K562 (cell line): ENCODE measurements around the gene NTF4. TPM values are rescaled to one million over a fixed set of nuclear protein-coding genes. Genes with fewer than 3 reads are reported as not detected.
A peak's percentile ranks its signal among the peaks of the same experiment; 100 is the strongest.

Source experiments
- ATAC-seq: fragments of 200-7000 bp; cut with Tn5 transposase; 3 replicates; pipeline ENCODE4 v1.9.1; 2020; ENCODE audit warnings: moderate library complexity
- BruUV-seq: library from RNA; stranded (reverse); fragments of 400-500 nt; replicated peaks from 2 replicates; lab custom pipeline; 2021; lab: Mats Ljungman, UMichigan
- CTCF ChIA-PET: fragments of 300-600 bp; formaldehyde crosslinking; extraction: SDS; loops from one replicate; lab custom pipeline; 2021; ENCODE audit warnings: low intra/inter-chr PET ratio; lab: Yijun Ruan, JAX
- POLR2A ChIA-PET: fragments of 300-600, 350-650 bp; sonication (Branson Sonifier 250); formaldehyde crosslinking; extraction: SDS; loops from one replicate; lab custom pipeline; 2021; ENCODE audit warnings: antibody characterized with exemption, inconsistent platforms; lab: Yijun Ruan, JAX
- DNase-seq, 4 experiments: peaks; one replicate each; pipeline versions ENCODE4 v3.0.0 to v3.0.0-alpha.2; 2011 to 2018; ENCODE audit warnings: low spot score in 3 of 4, mixed read lengths in 3 of 4; ENCODE audit errors: extremely low read depth in 1 of 4
- FAIRE-seq: peaks from 2 replicates; lab custom pipeline; 2011; peaks lifted over from hg19 to GRCh38; lab: Jason Lieb, UNC
- H2AFZ ChIP-seq: 2 replicates; pipeline ENCODE4 v1.6.0; 2011; ENCODE audit warnings: low read depth, low read length, control low read depth, inconsistent platforms
- H3K27ac ChIP-seq: fragments of 200-600 bp; 3 replicates; pipeline ENCODE4 v1.8.0; 2011; ENCODE audit warnings: low read depth, mild to moderate bottlenecking, control low read depth, inconsistent platforms, low read length, moderate library complexity, mixed read lengths; ENCODE audit errors: extremely low read depth
- H3K27me3 ChIP-seq, 2 experiments: fragments of 300-600 bp in 1 of 2; 2 replicates in 1 of 2; 3 replicates in 1 of 2; pipeline versions ENCODE4 v1.6.0 to v1.8.0; 2011; ENCODE audit warnings: inconsistent platforms in 2 of 2, low read length in 2 of 2, mild to moderate bottlenecking in 1 of 2, mixed read lengths in 1 of 2, moderate library complexity in 1 of 2; ENCODE audit not compliant: control insufficient read depth in 2 of 2, insufficient read depth in 2 of 2
- H3K36me3 ChIP-seq: fragments of 300-600 bp; 3 replicates; pipeline ENCODE4 v1.8.0; 2011; ENCODE audit warnings: mild to moderate bottlenecking, low read length, inconsistent platforms; ENCODE audit not compliant: control insufficient read depth, insufficient read depth
- H3K4me1 ChIP-seq, 2 experiments: fragments of 200-600 bp in 1 of 2; replicated peaks in 1 of 2; 2 replicates in 1 of 2; 3 replicates in 1 of 2; pipeline versions ENCODE4 v1.5.1 to v1.8.0; 2011; ENCODE audit warnings: inconsistent platforms in 2 of 2, low read length in 2 of 2, mild to moderate bottlenecking in 1 of 2, mixed read lengths in 1 of 2, moderate library complexity in 1 of 2; ENCODE audit not compliant: control insufficient read depth in 2 of 2, insufficient read depth in 2 of 2
- H3K4me2 ChIP-seq: 2 replicates; pipeline ENCODE4 v1.6.1; 2011; ENCODE audit warnings: low read length, control low read depth, inconsistent platforms, mixed read lengths; ENCODE audit not compliant: insufficient read depth
- H3K4me3 ChIP-seq: fragments of 200-600 bp; sonication (generic), shearing (Covaris generic); 2 replicates; pipeline ENCODE4 v1.5.1; 2016; ENCODE audit warnings: control low read depth, inconsistent platforms
- H3K79me2 ChIP-seq: fragments of 200-600 bp; 3 replicates; pipeline ENCODE4 v1.8.0; 2011; ENCODE audit warnings: low read length, inconsistent platforms; ENCODE audit not compliant: control insufficient read depth, insufficient read depth
- H3K9ac ChIP-seq, 2 experiments: 2 replicates each; pipeline versions ENCODE4 v1.6.0 to v1.6.1; 2011; ENCODE audit warnings: low read depth in 2 of 2, low read length in 2 of 2, control low read depth in 1 of 2, inconsistent platforms in 1 of 2, mild to moderate bottlenecking in 1 of 2, mixed read lengths in 1 of 2; ENCODE audit not compliant: insufficient read depth in 1 of 2
- H3K9me1 ChIP-seq: one replicate; pipeline ENCODE4 v1.6.0; 2011; ENCODE audit warnings: inconsistent platforms, mild to moderate bottlenecking, low read length, moderate library complexity; ENCODE audit not compliant: control insufficient read depth, insufficient read depth
- H3K9me3 ChIP-seq: replicated peaks from 2 replicates; pipeline ENCODE4 v1.5.1; 2011; ENCODE audit warnings: low read depth, low read length, inconsistent platforms; ENCODE audit not compliant: control insufficient read depth, insufficient read depth
- H4K20me1 ChIP-seq: replicated peaks from 2 replicates; pipeline ENCODE4 v1.6.1; 2011; ENCODE audit warnings: low read length, inconsistent platforms, mixed read lengths; ENCODE audit not compliant: control insufficient read depth, insufficient read depth
- CGGBP1 ChIP-seq: fragments of 250-450 bp; sonication (Bioruptor Pico); IDR thresholded peaks from 2 replicates; pipeline ENCODE4 v1.9.0; 2021; ENCODE audit warnings: mild to moderate bottlenecking
- KDM1A ChIP-seq, 2 experiments: fragments of 450-650 bp; IDR thresholded peaks; 2 replicates each; pipeline ENCODE4 v1.6.1; 2016; ENCODE audit warnings: mild to moderate bottlenecking in 2 of 2
- KDM2B ChIP-seq: fragments of 250-450 bp; sonication (Bioruptor Pico); IDR thresholded peaks from 2 replicates; pipeline ENCODE4 v1.8.0; 2021; ENCODE audit warnings: mild to moderate bottlenecking, moderate library complexity
- MCM7 ChIP-seq, 2 experiments: fragments of 450-650 bp; IDR thresholded peaks; 2 replicates each; pipeline ENCODE4 v1.6.1; 2016 to 2018
- PCBP1 ChIP-seq: fragments of 200-400 bp; formaldehyde crosslinking; IDR thresholded peaks from 2 replicates; pipeline ENCODE4 v1.6.1; 2018; ENCODE audit warnings: mild to moderate bottlenecking, low read depth, low read length; ENCODE audit not compliant: poor library complexity, severe bottlenecking
- SP1 ChIP-seq: sonication (generic); formaldehyde crosslinking; IDR thresholded peaks from 2 replicates; pipeline ENCODE4 v1.8.1; 2022; ENCODE audit warnings: mild to moderate bottlenecking, missing genetic modification reagents
- TFAP4 ChIP-seq: sonication (generic); formaldehyde crosslinking; IDR thresholded peaks from 2 replicates; pipeline ENCODE4 v1.8.0; 2022; ENCODE audit warnings: missing genetic modification reagents, mild to moderate bottlenecking, moderate library complexity, borderline replicate concordance
- WGBS: fragments of 100-300 bp; shearing (Covaris generic); methylation state at CpG from one replicate; pipeline ENCODE4 v1.1.6; 2016; ENCODE audit warnings: low coverage, mixed read lengths; ENCODE audit not compliant: insufficient coverage; ENCODE audit errors: missing lambda C conversion rate; 5-methylcytosine and 5-hydroxymethylcytosine counted together
- in situ Hi-C: fragments of 300-500 bp; cut with MboI; formaldehyde crosslinking; loops from 4 replicates; pipeline ENCODE4 v1.15.0; 2018; ENCODE audit warnings: inconsistent platforms, mixed read lengths
- intact Hi-C: fragments of 100-400 bp; cut with micrococcal nuclease; formaldehyde crosslinking; loops from 2 replicates; pipeline ENCODE4 v1.14.2; 2022
- polyA plus RNA-seq, 8 experiments: library from polyadenylated mRNA; depleted of rRNA in 4 of 8; stranded (reverse) in 5 of 8; unstranded in 3 of 8; fragments of >200 nt; fragmentation: Nextera tagmentation in 2 of 8; fragmentation: Illumina TruSeq in 1 of 8; extraction: Ambion mirVana in 2 of 8; extraction: Trizol in 1 of 8; gene quantifications; 2 replicates each; pipeline versions ENCODE4 v1.2.1 to v1.2.3, GENCODE V29; 2011 to 2014; ENCODE audit warnings: inconsistent platforms in 1 of 8, missing spikeins in 1 of 8
- total RNA-seq, 7 experiments: library from RNA; depleted of rRNA in 6 of 7; stranded (reverse); fragments of >200 nt in 6 of 7; fragmentation: Illumina TruSeq in 2 of 7; extraction: Trizol in 2 of 7; gene quantifications; 2 replicates each; pipeline versions ENCODE4 v1.2.1 to v1.2.3, GENCODE V29; 2011 to 2021; ENCODE audit warnings: low replicate concordance in 1 of 7

NTF4 gene
- total and polyA plus RNA-seq, 9 of the 15 experiments (the other 6 are each of a cell fraction or from before 2014, with no cell fraction given), result not detected

GRCh38 chr19:49057636-49058234, 6.9 kb downstream of the NTF4 start, which contains the start of gene CGB7:
TSS of gene CGB7 (minus strand) at chr19:49057749. CDS start at chr19:49055375, 2,374 bp downstream.
- ATAC-seq (peak; percentile 60), DNase-seq (peak; percentile 53 to 79 (median 68)), FAIRE-seq (no peak)
- in situ Hi-C loops (no loop called here), intact Hi-C loops (no loop called here)
- Histone ChIP-seq H3K27me3 (peaks cover 17 to 58% of the 10 kb centered on the region in 2 experiments; a peak in 3 of 5 replicates), H3K9ac (peak within 1 kb of the TSS in 1 of 2 experiments; percentile 91; a peak in 3 of 4 replicates), H3K9me3 (no peaks in the 10 kb centered on the region), H3K4me1 (peaks cover 2 to 34% of the 10 kb centered on the region in 2 experiments; a peak in 3 of 5 replicates), H3K9me1 (no peaks in the 10 kb centered on the region), H4K20me1 (peaks cover 4% of the 10 kb centered on the region; the same call in 1 of the 2 replicates), H3K79me2 (no peaks in the 10 kb centered on the region), H3K4me3 (peak within 1 kb of the TSS; percentile 49), H2AFZ (peak within 1 kb of the TSS; percentile 96; the same call in 1 of the 2 replicates), H3K36me3 (no peaks in the 10 kb centered on the region), H3K27ac (no peak within 1 kb of the TSS), H3K4me2 (peak within 1 kb of the TSS; percentile 82)
- 4% methylated on average over 31 of the region's 38 CpGs for WGBS
- TF ChIP-seq KDM1A (IDR thresholded peaks at IDR 0.05) (peak in 1 of 2 experiments; percentile 48; a peak in 1 of 4 replicates), PCBP1 (peak; percentile 10), KDM2B (CRISPR knock-in tag) (0 out of 2 replicates have a peak, but pooled peaks have one; percentile 27), TFAP4 (CRISPR knock-in tag) (peak; percentile 8; the same call in 1 of the 2 replicates), CGGBP1 (no peak), MCM7 (IDR thresholded peaks at IDR 0.05) (no peak), SP1 (CRISPR knock-in tag) (0 out of 2 replicates have a peak, but pooled peaks have one; percentile 32)
- CTCF ChIA-PET, result no interaction called here
- no TSS peak for BruUV-seq
- POLR2A ChIA-PET, result interaction anchor here (0.6 to 1.2 kb wide), 3 partner anchors 10 to 92 kb away, joined by 3 to 5 read pairs (median 4); no protein-coding TSS in a partner anchor
